Measurements from ENCODE around the gene VPS39.

Gene VPS39

GRCh38 chr15:42146551-42147430, 61.3 kb downstream of the VPS39 start:
- no peak for TF ChIP-seq CTCF (IDR thresholded peaks at IDR 0.05)
- TF ChIP-seq ZFX (IDR thresholded peaks at IDR 0.05; ENCODE audit: borderline replicate concordance), result no peak
- H3K27ac ChIP-seq, result no peak overlapping the region

- TF ChIP-seq CTCF (IDR thresholded peaks at IDR 0.05) (no peak), ZFX (IDR thresholded peaks at IDR 0.05; ENCODE audit: borderline replicate concordance) (no peak)
Measured at GRCh38 chr15:42145546-42146455, 62.3 kb downstream of the VPS39 start.

GRCh38 chr15:42144841-42145375, 63.2 kb downstream of the VPS39 start:
- TF ChIP-seq CTCF (IDR thresholded peaks at IDR 0.05) (no peak), ZFX (IDR thresholded peaks at IDR 0.05; ENCODE audit: borderline replicate concordance) (no peak)
- H3K27ac ChIP-seq, result no peak overlapping the region

More at GRCh38 chr15:42145546-42146455, 62.3 kb downstream of the VPS39 start:
- H3K27ac ChIP-seq, result no peak overlapping the region

- no peak for TF ChIP-seq ZFX (IDR thresholded peaks at IDR 0.05; ENCODE audit: borderline replicate concordance)
- H3K27ac ChIP-seq, result no peak overlapping the region
Measured at GRCh38 chr15:42143866-42144625, 64.1 kb downstream of the VPS39 start.

- no peak overlapping the region for H3K27ac ChIP-seq
- TF ChIP-seq ZFX (IDR thresholded peaks at IDR 0.05; ENCODE audit: borderline replicate concordance) (no peak), CTCF (IDR thresholded peaks at IDR 0.05) (no peak)
Measured at GRCh38 chr15:42143356-42143755, 64.7 kb downstream of the VPS39 start.

GRCh38 chr15:42141795-42142667, 66.1 kb downstream of the VPS39 start:
- no peak for TF ChIP-seq ZFX (IDR thresholded peaks at IDR 0.05; ENCODE audit: borderline replicate concordance)
- no peak for TF ChIP-seq CTCF (IDR thresholded peaks at IDR 0.05)
- no peak overlapping the region for H3K27ac ChIP-seq
